ENCODE measurements around the gene SLCO4A1.
"Not testable (repeated sequence)": the region's sequence is repeated elsewhere in the genome, so short reads cannot be mapped to it uniquely, and the experiment has no call there.

The SLCO4A1 gene

DNA sequence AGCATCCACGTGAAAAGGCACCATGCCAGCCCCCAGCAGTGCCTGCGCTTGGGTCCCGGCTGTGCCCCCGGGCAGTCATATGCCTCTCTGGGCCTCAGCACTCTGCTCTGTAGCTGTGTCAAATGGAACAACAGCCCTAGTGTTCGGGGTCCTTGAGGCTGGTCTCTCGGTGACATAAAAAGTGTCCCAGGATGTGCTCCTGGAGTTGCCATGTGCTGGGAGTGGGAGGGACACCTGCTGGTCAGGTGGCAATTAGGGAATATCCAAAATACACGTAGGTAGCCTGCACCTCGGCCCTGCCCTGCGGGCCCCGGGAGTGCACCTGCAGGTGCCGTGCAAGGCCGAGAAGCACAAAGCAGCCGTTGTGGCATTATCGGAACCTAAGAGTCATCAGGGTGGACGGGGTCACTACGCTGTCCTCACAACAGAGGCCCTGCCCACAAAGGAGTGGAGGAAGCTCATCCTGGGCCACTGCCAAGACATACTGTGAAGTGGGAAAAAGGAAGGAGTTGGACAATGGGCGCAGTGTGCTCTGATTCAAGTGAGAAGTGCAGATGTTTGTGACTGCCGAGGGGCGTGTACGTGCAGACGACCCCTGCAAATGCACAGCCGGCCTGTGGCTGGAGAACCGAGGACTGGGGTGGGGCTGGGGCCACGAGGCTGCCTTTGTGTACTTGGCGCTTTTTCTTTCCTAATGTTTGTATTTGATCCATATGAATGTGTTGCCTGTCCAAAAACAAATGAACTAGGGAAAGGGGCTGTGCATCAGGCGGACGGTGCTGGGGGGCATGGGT is 24.6 kb downstream of the SLCO4A1 start:
- DNase-seq, result no peak

DNA sequence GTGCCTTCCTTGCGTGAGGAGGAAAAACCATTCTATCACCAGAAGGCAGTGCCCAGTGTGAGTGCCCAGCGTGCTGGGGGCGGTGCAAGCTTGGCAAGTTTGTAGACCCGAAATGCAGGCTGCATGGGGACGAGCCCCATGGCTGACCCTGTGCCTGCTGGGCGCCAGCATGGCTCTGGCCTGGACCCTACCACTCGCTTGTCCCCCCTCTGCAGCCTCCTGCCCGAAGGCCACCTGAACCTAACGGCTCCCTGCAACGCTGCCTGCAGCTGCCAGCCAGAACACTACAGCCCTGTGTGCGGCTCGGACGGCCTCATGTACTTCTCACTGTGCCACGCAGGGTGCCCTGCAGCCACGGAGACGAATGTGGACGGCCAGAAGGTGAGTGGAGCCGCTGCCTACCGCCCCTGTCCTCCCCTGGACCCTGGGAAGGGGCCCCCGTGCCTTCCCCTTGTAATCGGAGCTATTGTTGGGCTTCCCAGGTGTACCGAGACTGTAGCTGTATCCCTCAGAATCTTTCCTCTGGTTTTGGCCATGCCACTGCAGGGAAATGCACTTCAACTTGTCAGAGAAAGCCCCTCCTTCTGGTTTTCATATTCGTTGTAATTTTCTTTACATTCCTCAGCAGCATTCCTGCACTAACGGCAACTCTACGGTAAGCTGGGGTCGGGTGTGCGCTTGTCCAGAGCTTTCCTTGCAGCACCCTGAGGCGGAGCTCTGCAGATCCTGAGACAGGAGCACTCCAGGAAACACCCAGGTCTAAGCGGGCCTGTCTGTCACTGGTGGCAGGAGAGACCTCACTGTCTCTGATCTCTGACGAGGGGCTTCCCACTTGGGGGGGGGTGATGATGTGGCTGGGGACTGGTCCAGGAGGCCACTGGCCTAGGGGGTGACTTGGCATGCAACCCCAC is 25.5 kb downstream of the SLCO4A1 start:
- no peak for DNase-seq

DNA sequence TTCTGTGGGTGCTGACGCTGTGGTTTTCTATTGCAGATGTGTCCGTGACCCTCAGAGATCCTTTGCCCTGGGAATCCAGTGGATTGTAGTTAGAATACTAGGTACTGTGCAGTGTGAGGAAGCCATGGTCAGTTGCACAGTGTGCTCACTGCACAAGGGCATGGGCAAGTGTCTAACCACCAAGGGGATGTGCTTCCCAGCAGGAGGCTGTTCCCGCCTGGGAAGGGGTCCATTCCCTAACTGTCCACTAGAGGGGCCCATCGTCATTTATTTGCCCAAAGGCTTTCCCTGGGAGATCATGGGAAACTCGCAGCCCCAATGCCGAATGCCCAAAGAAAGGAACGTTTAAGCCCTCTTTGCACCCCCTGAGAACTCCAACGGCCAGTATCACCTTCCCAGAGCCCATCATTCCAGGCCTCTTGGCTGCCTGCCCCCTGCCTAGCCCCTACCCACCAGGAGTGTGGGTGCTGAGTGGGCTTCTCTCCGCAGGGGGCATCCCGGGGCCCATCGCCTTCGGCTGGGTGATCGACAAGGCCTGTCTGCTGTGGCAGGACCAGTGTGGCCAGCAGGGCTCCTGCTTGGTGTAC is 26.2 kb downstream of the SLCO4A1 start:
- DNase-seq, result peak; percentile 56 to 77

DNA sequence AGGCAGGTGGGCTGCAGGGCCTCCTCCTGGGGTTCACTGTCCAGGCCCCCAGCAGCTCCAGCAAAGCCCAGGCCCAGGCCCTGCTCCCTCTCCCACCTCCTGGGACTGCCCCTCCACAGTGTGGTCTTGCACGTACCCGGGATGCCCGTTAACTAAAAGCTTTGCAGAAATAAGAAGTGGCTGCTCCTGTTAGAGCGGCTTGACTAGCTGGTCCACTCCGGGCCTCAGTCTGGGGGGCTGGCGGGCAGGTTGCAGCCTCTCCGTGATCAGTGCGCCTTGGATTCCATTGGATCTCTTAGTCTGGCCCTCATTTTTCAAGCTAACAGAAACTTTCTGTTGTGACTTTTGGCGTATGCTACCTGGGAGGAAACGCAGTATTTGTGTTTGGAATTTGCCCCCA is 26.9 kb downstream of the SLCO4A1 start:
- DNase-seq, result no peak

DNA sequence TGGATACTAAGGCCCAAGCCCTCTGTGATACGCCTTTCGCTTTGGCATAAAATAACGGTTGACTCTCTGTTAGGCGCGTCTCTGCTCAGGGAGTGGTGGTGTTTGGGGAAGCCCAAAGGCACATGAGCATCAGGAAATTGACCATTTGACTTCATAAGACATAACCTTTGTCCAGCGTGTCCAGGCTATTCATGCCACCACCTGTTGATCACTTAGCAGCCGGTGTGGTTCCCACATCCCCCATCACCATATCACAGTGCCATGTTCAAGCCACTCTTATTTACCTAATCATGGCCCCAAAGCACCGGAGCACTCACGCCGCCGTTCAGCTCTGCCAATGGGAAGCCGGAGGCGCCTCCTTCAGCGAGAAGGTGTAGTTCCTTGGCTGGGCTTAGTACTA is 27.9 kb downstream of the SLCO4A1 start:
- no peak for DNase-seq

DNA sequence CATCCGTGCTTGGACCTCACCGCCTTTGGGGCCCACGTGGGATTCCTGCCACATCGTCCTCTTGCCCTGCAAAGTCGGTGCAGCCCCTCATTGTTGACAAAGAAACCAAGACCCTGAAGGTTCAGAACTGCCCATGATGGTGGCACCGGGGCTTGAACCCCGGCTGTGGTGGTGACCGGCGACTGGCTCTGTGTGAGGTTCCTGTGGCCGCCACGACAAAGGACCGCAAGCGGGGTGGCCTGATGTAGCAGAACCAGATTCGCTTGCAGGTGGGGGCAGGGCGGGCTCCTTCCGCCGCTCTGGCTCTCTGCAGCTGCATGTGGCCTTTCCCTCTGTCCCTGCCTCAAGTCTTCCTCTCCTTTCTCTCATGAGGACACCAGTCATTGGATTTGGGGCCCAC is 28.7 kb downstream of the SLCO4A1 start:
- DNase-seq, result no peak

DNA sequence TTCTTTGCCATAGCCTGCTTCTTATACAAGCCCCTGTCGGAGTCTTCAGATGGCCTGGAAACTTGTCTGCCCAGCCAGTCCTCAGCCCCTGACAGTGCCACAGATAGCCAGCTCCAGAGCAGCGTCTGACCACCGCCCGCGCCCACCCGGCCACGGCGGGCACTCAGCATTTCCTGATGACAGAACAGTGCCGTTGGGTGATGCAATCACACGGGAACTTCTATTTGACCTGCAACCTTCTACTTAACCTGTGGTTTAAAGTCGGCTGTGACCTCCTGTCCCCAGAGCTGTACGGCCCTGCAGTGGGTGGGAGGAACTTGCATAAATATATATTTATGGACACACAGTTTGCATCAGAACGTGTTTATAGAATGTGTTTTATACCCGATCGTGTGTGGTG is 29.5 kb downstream of the SLCO4A1 start:
- no peak for DNase-seq

DNA sequence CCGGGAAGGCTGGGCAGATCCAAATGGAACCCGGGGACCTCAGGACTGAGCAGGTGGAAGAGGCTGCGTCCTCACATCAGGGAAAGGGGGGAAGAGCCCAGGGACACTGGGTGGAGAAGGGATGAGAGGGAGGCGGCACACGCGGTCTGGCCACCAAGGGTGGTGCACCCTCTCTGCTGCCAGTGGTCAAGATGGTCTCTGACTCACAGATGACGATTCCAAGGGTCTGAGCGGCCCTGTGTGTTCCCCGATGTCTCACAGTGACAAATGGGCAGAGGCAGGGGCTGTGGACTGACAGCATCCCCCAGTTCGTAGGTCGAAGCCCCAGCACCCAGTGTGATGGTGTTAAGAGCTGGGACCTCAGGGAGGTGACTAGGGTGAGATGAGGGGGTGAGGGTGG is 32.1 kb downstream of the SLCO4A1 start:
- DNase-seq, result no peak

DNA sequence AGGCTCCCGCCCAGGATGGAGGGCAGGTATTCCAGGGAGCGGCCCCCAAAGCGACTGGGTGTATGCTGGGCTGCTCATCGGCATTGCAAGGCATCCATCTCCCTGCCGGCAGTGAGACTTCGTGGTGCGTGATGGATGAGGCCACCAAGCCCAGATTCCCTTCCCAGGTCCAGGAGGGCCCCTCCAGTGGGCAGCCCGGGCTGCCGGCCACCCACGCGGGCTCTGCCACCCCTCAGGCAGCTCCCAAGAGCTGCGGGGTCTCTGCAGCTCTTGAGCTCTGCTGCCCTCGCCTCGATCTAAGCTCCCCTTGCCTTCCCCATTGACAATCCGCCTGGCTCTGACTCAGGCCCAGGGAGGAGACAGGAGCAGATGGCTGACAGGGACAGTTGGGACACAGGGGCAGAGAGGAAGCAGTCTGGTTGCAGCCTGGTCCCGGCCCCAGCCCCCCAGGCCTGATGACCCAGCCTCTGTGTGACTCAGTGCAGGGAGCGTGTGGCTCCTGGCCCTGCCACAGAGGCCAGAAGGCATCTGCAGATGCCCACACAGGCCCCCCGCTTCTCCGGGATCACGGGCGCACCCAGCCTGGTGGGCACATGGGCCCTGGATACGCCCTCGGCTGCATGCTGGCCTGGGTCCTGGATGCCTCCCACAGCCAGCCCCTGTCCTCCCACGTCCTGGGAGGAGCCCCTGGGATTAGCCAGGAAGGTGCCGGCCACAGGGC is 33.0 kb downstream of the SLCO4A1 start:
- no peak for DNase-seq

DNA sequence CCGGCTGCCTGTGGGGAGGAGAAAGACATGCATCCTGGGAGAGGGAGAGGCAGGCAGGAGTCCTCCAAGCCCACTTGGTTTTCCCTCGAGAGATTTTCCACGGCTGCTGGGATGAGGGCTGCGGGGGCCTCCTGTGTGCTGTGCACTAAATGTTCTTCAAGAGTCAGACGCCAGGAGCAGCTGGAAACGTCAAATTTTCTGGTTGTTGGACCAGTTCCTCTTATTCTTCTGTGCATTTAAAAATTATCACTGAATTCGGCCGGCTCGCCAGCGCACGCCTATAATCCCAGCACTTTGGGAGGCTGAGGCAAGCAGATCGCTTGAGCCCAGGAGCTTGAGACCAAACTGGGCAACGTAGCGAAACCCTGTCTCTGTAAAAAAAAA is 33.6 kb downstream of the SLCO4A1 start:
- DNase-seq, result no peak

DNA sequence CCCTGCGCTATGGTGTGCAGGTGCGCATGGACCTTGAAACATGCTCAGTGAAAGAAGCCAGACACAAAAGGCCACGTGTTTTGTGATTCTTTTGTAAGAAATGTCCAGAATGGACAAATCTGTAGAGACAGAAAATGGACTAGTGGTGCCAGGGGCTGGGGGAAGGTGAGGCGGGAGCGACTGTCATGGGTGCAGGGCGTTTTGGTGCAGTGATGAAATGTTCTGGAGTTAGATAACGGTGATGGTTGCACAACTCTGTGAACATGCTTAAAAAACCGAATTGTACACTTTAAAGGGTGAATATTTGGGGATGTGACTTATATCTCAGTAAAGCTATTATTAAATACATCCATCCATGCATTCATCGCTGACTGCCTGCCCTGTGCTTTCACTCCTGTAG is 34.7 kb downstream of the SLCO4A1 start:
- DNase-seq, result no peak

DNA sequence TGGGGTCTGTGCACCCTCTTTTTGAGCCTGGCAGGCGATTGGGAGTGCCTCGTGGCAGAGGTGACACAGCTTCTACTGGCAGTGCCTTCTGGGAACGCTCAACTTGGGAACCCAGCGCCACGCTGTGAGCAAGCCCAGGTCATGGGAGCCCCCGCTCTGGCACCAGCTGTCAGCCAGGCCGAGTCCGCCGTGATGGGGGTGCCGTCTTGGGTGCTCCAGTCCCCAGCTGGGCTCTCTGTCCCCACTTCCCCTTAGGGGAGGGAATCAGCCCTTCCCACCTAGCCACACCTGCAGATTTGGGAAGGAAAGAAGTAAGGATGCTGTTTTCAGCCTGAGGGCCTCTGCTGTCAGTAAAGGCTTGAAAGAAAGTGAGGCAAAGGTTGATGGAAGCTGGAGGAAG is 35.4 kb downstream of the SLCO4A1 start:
- no peak for DNase-seq

DNA sequence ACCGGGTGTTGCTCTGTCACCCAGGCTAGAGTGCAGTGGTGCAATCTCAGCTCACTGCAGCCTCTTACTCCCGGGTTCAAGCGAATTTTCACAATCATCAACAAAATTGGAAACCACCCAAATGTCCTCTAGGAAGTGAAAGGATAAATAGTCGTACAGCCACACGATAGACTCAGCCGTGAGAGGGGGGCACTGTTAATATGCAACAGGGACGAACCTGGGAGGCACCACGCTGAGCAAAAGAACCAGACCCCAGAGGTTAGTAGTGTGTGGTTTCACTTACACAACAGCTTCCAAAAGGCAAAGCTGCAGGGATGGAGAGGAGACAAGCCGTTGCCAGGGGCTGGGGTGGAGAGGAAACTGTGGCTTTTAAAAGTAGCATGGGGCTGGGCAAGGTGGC is 36.2 kb downstream of the SLCO4A1 start:
- DNase-seq, result no peak

DNA sequence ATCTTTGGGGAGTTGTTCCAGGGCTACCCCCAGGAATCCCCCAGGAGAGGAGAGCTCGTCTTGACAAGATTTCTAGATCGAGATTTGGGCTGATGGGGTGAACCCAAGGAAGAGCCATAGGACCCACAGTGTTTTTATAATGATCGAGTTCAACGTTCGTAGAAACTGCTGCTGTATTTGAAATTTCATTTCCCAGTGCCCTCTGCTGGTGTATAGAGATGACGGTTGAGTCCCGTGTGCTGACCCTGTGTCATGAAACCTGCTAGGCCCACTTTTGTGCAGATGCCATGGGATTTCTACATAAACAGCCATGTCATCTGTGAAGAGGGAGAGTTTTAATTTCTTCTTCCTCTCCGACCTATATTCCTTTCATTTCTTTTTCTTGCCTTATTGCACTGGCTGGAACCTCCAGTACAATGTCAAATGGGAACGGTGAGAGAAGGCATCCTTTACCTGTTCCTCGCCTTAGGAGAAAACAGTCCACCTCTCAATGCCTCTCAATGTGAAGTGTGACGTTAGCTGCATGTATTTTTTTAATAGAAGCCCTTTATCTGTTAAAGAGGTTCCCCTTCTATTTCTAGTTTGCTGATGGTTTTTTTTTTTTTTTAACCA is 37.8 kb downstream of the SLCO4A1 start:
- DNase-seq, result no peak

DNA sequence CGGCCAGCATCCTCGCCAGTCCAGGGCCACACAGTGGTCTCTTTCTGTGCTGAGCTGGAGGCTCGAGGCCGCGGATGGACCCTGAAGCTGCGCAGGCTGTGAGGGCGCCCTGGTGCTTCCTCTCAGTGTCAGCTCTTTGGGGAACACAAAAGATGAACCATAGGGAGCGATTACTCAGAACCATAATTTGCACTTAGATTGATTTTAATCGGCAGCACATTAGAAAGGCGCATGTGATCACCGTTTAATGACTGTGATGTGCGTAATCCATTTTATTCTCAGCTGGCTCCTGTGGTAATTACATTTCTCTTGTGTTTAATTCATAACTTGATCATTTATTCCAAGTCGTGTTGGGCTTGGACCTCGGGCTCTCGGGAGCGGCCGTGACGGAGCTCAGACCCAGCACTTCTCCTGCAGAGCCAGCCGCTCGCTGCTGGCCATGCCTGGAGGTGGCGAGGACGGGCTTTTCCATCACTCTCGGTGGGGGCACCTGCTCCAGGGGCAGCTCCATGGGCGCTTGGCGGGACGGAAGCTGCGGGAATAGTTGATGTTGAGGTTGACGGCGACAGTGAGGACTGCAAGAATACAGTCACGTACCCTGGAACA is 40.7 kb downstream of the SLCO4A1 start:
- DNase-seq, result no peak

DNA sequence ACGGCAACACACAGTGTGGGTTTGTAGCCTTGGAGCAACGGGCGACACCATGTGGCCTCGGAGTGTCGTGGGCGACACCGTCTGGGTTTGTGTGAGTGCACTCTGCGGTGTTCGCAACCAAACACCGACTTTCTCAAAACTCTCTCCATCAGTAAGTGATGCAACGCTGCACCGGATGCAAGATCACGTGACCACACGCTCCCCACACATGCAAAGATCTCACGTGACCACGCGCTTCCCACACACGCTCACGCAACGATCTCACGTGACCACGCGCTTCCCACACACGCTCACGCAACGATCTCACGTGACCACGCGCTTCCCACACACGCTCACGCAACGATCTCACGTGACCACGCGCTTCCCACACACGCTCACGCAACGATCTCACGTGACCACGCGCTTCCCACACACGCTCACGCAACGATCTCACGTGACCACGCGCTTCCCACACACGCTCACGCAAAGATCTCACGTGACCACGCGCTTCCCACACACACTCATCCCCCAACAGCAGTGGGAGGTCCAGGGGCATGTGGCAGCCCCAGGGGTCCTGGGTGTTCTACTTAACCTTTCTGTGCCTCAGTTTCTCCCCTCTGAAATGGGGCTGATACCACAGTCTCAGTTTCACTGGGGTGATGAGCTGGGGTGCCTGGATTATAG is 41.5 kb downstream of the SLCO4A1 start:
- DNase-seq, result not testable (repeated sequence)

DNA sequence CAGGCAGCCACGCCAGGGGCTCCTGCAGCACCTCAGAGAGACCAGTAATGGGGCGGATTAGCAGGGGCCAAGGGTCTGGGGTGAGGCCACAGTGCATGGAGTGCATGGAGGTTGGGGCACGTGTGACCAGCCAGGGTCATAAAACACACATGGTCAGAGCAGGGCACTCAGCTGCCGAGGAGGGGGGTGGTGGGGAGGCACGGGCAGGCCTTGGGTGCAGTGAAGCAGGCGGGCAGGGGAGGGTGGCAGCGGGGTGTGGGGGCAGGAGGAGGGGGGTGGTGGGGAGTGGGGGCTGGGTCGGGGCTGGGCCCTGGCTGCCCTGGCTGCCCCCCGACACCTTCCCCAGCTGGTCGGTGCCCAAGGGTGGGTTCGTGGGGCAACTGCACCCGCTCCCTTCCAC is 42.7 kb downstream of the SLCO4A1 start:
- no peak for DNase-seq

DNA sequence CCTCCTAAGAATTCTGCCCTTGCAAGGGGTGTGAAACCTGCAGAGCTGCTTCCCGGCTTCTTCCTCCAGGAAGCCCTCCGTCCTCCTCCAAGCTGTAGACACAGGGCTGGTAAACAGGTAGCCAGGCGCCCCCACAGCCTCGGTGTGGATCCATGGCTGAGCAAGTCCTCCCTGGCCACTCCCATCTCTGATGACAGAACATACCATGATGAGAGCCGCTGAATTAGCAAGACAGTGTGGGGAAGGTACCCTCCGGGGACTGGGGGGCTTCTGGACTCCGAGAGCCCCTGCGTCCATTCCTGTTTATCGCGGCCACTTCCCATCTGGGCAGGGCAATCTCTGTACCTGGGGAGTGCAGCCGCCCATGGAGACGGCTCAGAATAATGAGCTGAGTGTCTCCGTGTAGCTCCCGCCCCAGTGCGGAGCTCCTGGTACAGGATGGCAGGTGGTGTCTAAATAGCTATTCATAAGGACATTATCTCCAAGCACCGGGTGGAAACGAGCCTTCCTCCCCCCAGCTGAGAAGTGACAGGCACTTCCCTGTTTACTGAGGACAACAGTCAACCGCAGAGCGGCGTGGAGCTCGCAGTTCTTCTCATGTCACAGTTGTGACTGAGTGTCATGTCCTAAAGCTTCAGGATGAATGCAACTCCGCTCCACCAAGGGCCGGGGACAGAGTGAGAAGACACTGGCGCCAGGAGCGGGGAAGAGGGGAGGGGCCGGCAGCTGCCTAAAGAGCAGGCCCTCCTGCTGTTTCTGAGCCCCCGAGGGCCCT is 43.7 kb downstream of the SLCO4A1 start:
- DNase-seq, result no peak

DNA sequence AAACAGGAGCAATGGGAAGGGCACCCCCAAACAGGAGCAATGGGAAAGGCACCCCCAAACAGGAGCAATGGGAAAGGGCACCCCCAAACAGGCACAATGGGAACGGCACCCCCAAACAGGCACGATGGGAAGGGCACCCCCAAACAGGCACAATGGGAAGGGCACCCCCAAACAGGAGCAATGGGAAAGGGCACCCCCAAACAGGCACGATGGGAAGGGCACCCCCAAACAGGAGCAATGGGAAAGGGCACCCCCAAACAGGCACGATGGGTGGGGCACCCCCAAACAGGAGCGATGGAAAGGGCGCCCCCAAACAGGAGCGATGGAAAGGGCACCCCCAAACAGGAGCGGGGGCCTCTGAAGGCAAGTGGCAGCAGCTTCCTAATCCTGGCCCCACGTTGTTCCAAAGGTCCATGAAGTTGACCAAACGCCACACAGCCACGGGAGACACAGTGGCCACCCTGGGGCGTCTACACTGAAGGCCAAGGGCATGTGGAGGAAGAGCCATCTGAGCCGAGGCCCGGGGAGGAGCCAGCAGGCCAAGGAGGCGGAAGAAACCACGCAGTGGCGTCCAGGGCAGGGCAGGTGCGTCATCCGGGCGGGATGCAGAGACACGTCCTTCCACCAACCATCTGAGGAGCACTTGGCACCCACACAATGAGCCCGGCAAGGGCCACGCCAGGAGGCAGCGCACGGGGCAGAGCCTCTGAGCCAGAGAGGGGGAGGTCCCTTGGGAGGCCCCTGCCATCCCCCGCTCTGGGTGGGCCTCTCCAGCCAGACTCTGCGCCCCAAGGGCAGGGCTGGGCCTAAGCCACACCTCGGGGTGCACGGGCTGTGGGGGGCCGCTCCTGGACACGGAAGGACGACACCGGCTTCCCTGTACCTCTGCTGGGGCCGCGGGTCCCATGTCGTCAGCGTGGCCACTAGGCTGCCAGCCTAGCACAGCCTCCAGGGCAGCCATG is 44.8 kb downstream of the SLCO4A1 start:
- no peak for DNase-seq

DNA sequence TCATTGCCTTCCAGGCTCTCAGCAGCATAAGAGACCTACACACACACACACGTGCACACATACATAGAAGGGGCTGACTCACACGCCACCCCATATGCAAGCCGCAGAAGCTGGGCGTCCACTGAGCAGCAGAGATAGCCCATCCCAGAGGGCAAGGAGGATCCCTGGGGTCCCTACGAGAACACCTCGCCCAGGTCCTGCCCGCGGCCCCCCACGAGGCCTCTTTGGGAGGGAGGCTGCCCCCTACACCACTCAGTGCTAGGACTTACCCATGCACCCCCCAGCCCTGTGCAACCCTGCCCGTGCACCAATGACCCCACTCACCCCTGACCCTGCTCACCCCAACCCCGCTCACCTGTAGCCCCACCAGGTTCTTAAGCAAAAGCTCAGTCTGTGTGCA is 45.8 kb downstream of the SLCO4A1 start:
- no peak for DNase-seq

Data from NCI-H446 (cell line).